DLD1 (cell line): ENCODE measurements around the gene UBL4A.

Experiments used
- in situ Hi-C: cut with HindIII; loops from 2 replicates; pipeline ENCODE4 v1.10.0; 2017; ENCODE audit warnings: low sequenced_read_pairs

Gene UBL4A

GRCh38 chrX:154440623-154441357 lies 45.6 kb downstream of the UBL4A start:
- in situ Hi-C loops: no loop called here

GRCh38 chrX:154439841-154440240 lies 46.6 kb downstream of the UBL4A start:
- in situ Hi-C loops: no loop called here

- in situ Hi-C loops: no loop called here
Observed at GRCh38 chrX:154437971-154438893, 48.2 kb downstream of the UBL4A start.

GRCh38 chrX:154436983-154437752 lies 49.2 kb downstream of the UBL4A start, which contains the start of gene GDI1:
Gene GDI1 (plus strand): TSS chrX:154437154. CDS start chrX:154437255, 101 bp downstream.
- in situ Hi-C loops: no loop called here

GRCh38 chrX:154436374-154436982 lies 49.9 kb downstream of the UBL4A start:
- in situ Hi-C loops: no loop called here

- in situ Hi-C loops: no loop called here
Observed at GRCh38 chrX:154435171-154435733, 51.2 kb downstream of the UBL4A start.

- in situ Hi-C loops: no loop called here
Observed at GRCh38 chrX:154434394-154435168, 51.8 kb downstream of the UBL4A start.
